T-helper 1 cell (primary cell): ENCODE results near the gene RPS6KA6.

Experiments
- DNase-seq, 5 donors: peaks; one replicate each; pipeline ENCODE4 v3.0.0-alpha.2; 2012 to 2020
- total RNA-seq, 4 donors: gene quantifications; one replicate each; lab custom pipeline; 2026; lab: John Stamatoyannopoulos, UW

Gene RPS6KA6
- total RNA-seq: 0 to 0.31 (median 0.29) reads per million in 4 donors

- no peak for DNase-seq
Measured at GRCh38 chrX:84187533-84188319, at the start of gene RPS6KA6. TSS of gene RPS6KA6 (minus strand) at chrX:84188199. CDS start at chrX:84187899, 300 bp downstream.

- no peak for DNase-seq
Measured at GRCh38 chrX:84224741-84225140, 36.7 kb upstream of the RPS6KA6 start.

GRCh38 chrX:84223261-84223660 is 35.3 kb upstream of the RPS6KA6 start:
- DNase-seq: no peak

- DNase-seq: no peak
Measured at GRCh38 chrX:84221181-84221580, 33.2 kb upstream of the RPS6KA6 start.

GRCh38 chrX:84219551-84219950 is 31.6 kb upstream of the RPS6KA6 start:
- no peak for DNase-seq

DNA sequence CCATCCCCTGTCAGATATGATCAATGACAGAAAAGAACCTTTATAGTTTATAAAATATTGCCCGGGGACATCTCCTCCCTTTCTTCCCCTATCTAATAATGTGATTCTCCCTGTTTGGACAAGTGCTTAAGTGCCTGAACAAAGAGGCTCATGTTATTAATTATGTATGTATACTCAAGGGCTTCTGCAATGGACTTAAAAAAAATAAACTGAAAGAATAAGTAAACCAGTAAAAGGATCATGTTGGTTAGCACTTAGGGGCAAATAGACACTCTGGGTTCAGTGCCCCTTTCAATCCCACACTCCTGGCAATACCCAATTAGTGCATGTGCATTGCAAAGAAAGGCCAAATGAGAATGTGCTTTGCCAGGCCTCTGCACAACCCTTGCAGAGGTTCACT is 30.7 kb upstream of the RPS6KA6 start:
- no peak for DNase-seq

GRCh38 chrX:84216881-84217280 is 28.9 kb upstream of the RPS6KA6 start:
- no peak for DNase-seq

- DNase-seq: no peak
Measured at GRCh38 chrX:84216406-84216805, 28.4 kb upstream of the RPS6KA6 start.

DNA sequence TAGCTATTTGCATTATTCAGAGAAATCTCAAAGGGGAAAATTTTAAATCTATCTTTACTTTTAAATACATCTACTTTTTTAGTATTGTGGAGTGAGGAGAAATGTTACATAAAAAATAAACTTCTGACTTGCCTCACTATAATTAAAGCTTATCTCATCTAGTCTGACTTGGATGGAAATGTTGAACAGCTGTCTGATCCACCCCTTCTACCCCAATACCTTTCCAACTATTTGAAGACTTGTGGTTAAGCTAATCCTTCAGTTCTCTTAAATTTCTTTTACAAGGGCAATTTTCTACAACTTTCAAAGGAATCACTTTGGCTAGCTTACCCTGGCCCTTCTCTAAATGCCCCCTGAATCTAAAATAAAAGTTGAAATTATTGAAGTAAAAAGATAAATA is 17.3 kb upstream of the RPS6KA6 start:
- DNase-seq: no peak

- no peak for DNase-seq
Measured at GRCh38 chrX:84199688-84200087, 11.7 kb upstream of the RPS6KA6 start.

GRCh38 chrX:84197550-84197949 is 9.6 kb upstream of the RPS6KA6 start:
- DNase-seq: no peak

GRCh38 chrX:84192006-84192405 is 4.0 kb upstream of the RPS6KA6 start:
- DNase-seq: no peak

GRCh38 chrX:84189125-84189524 is 1.1 kb upstream of the RPS6KA6 start:
- DNase-seq: no peak

GRCh38 chrX:84188320-84188834 is 378 bp upstream of the RPS6KA6 start:
- DNase-seq: no peak

DNA sequence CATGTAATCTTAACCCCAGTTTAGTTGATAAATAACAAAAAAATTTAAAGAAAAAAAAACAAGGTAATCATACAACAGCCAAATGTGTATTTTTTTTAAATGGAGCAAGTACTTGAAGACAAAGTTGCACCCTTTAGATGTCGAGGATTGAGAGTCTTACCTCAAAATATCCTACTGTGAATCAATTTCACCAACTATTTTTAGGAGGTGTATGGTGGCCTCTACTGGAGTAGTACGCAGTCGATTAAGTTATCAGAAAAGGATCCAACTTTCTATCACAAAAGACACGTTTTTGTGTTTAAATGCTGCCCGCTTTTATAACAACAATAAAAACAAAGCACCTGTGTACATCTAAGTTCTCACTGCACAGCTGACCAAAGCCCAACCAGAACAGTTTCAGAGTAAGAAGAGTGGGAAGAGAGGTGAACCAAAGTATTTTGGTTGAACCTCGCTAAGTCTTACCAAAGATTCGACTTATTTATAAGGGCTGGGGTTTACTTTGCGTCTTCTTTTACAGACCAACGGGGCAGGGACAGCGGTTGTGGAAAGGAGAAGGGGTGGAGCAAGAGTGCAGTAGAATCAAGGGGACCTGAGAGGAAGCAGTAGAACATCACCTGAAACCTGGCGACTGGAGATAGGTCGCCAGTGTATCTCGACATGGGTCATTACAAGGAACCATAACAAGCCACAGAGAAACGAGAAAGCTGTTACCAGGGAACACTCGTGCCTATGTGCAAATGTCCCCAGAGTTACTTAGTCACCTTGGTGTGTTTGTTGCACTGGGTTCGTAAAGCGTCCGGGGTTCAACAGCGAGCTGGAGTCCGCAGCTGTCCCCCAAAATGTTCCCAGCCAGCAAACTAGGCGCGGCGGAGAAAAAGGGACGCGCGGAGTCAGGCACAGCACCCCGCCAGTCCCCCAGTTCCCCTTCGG is 1.1 kb downstream of the RPS6KA6 start:
- no peak for DNase-seq

GRCh38 chrX:84182516-84182915 is 5.5 kb downstream of the RPS6KA6 start:
- no peak for DNase-seq

DNA sequence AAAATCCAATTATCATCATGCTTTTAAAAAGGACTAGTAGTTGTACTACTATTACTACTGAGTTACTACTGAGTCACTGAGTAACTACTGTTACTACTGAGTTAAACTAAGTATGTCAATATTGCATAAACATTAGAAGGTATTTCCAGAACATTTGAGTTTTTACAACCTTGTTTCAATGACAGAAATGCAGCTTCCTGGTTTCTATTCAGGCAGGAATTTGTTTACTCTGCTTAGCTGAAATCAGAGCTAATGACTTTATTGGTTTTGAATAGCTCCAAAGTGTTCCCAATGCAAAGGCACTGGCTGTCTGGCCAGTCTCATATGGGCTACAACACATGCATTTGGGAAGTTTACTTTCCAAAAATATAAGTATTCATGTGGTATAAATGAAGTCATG is 12.0 kb downstream of the RPS6KA6 start:
- DNase-seq: no peak

GRCh38 chrX:84175274-84175673 is 12.7 kb downstream of the RPS6KA6 start:
- no peak for DNase-seq

- DNase-seq: no peak
Measured at GRCh38 chrX:84174348-84174747, 13.7 kb downstream of the RPS6KA6 start.

DNA sequence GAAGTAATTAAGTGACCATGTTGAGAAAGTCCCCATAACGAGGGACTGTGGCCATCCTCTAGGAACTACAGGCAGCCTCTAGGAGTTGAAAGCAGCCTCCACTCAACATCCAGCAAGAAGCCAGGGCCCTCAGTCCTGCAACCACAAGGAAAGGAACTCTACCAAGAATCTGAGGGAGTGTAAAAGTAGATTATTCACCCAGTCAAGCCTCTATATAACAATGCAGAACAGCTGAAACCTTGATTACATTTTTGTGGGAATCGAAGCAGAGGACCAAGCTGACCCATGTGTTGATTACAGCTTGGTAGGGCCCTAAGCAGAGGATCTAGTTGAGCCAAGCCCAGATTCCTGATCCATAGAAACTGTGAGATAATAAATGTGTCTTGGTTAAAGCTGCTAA is 17.1 kb downstream of the RPS6KA6 start:
- no peak for DNase-seq

- DNase-seq: no peak
Measured at GRCh38 chrX:84168574-84168973, 19.4 kb downstream of the RPS6KA6 start.

DNA sequence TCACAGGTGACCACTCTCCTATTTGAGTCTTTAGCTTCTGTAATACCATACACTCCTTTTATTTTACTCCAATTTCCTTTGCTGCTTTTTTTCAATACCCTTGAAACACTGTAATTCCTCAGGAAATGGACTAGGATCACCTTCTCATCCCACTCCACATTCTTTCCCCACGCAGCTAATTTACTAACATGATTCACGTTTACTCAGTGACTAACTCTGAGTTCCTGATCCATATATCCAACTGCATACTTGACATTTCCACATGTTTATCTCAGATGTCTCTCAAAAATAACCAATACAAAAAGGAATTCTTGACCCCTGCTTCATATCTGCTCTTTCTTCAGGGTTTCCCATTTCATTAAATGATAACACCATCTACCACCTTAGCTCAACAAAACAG is 19.9 kb downstream of the RPS6KA6 start:
- no peak for DNase-seq

GRCh38 chrX:84165711-84166110 is 22.3 kb downstream of the RPS6KA6 start:
- no peak for DNase-seq

DNA sequence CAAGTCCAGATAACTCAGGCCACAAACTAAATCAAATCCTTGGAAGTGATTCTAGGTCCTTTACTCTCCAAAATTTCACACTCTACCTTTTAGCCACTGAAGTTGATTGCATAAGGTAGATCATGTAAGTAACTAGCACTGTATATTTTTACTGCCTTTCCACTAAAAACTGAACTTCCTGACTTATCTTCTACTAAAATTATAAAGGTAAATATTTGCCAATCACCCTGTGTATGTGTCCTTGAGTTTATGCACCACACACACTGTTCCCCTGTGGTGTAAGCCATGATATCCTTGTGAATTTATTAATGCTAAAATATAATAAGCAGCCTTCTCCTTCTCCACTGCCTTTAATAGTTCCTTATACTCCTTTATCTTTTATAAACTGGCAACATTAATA is 25.6 kb downstream of the RPS6KA6 start:
- DNase-seq: no peak
